GM21529 (cell line): ENCODE results near the gene AQP4.

Experiments
- ATAC-seq: cut with Tn5 transposase; IDR thresholded peaks from one replicate; pipeline ENCODE4 v1.9.1; 2021; ENCODE audit not compliant: unreplicated experiment

Gene AQP4

GRCh38 chr18:26840965-26841364 is 24.5 kb downstream of the AQP4 start:
- ATAC-seq, result no peak

GRCh38 chr18:26839609-26840008 is 25.9 kb downstream of the AQP4 start:
- no peak for ATAC-seq

DNA sequence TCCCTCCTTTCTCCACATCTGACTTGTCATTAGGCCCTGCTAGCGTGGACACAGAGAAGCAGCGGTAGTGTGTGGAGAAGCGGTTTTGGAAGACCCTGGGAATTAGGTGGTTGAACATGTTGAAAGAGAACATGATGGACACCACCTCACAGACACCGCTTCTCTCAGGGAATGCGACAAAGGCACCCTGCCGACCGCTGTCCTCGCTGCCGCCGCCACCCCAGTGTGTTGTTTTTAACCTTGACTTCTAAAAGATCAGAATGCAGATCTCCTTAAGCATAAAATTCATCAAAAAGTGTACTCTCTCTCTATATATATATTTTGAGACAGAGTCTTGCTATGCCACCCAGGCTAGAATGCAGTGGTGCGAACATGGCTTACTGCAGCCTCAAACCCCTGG is 33.2 kb downstream of the AQP4 start:
- ATAC-seq, result no peak

- no peak for ATAC-seq
Measured at GRCh38 chr18:26827581-26827980, 37.9 kb downstream of the AQP4 start.

- ATAC-seq, result no peak
Measured at GRCh38 chr18:26826656-26827235, 38.8 kb downstream of the AQP4 start.

GRCh38 chr18:26821181-26821580 is 44.3 kb downstream of the AQP4 start:
- no peak for ATAC-seq

- ATAC-seq, result no peak
Measured at GRCh38 chr18:26819046-26819445, 46.5 kb downstream of the AQP4 start.

GRCh38 chr18:26818461-26818860 is 47.0 kb downstream of the AQP4 start:
- no peak for ATAC-seq

DNA sequence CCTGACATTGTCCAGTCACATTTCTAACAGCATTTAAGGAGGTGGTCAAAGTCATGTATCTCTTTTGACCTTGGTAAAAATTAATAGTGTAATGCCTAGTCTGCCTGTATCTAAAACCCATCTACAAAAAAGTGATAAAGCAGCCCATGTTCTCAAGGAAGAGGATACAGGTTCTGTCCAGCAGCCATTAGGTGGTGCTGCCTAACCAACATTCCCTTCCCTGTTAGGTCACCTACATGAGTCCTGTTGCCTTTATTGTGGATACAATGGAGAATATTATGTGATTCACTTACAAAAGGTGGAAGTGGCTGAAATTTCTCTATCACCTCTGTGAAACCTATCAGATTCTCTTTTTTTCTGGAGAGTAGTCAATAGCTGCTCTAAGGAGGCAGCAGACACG is 52.5 kb downstream of the AQP4 start:
- peak; percentile 84 for ATAC-seq

GRCh38 chr18:26812462-26812861 is 53.0 kb downstream of the AQP4 start:
- no peak for ATAC-seq

DNA sequence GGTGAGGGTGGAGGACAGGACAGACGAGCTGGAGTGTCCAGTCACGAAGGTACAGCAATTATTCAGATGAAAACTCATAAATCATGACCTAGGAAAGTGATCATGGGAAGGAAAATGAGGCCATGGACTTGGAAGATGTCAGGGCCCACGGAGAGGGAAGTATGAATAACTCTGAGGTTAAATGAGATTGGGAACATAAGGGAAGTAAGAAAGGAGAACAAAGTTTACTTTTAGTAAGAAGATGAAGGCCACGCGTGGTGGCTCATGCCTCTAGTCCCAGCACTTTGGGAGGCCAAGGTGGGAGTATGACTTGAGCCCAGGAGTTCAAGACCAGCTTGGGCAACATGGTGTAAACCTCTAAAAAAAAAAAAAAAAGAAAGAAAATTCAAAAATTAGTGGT is 56.2 kb downstream of the AQP4 start:
- no peak for ATAC-seq

DNA sequence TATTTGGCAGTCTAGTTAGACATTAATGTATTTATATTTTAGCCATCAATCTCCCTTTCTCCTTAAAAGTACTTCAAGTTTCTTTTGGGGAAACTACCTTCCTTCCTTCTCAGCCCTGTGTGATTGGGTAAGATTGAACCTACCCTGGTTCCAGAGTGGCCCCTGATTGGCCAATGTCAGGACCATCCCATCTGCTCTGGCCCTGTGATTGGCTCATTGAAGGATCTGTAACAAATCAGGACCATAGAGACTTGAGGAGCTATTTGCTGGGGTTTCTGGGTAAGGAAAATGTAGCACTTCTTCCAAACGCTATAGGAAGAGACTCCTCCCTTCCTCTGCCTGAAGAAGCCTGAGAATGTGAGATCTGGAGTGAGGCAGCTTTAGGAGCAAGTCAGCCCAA is 59.3 kb downstream of the AQP4 start:
- ATAC-seq, result no peak

GRCh38 chr18:26804519-26804918 is 61.0 kb downstream of the AQP4 start:
- no peak for ATAC-seq

GRCh38 chr18:26803643-26804042 is 61.9 kb downstream of the AQP4 start:
- ATAC-seq, result no peak

DNA sequence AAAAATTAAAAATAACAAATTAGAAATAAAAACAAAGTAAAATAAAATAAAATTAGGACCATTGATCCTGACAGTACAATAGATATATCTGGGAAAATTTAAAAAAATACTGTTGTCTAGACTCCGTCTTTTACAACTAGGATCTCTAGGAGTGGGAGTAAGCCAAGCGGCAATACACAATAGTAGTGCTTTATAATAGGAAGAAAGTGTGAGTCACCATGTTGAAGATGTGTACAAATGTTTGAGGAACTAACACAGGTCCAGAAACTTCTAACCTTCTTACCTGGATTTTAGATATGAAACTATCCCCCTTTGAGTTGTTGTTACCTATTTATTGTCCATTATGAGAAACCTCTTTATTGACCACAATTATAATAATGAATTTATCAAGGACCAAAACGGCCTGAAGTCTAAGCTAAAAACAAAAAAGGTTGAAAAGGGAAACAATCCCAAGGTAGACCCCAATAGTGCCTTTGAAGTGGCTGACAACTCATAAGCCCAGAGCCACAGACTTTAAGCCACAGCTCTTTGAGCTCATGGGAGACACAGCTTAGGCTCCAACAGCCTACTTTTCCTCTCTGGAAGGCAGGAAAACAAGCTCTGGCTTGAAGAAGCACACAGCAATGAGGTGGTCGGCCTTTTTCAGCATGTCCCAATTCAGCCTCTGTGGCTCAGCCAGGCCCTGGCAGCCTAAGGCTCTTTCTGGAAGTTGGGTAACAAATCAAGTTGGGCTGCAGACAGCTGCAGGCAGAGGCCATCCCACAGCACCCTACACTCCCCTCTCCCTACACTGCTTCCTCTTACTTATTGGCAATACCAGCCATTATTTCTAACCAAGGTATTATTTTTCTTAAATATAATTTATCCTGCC is 62.9 kb downstream of the AQP4 start:
- no peak for ATAC-seq
